SKM-1 (cell line): Measurements from ENCODE around the gene GPRIN3.
A peak's percentile ranks its signal among the peaks of the same experiment; 100 is the strongest.

Experiments
- DNase-seq: peaks from one replicate; lab custom pipeline; 2025; ENCODE audit not compliant: unreplicated experiment; lab: John Stamatoyannopoulos, UW

GPRIN3 gene

DNA sequence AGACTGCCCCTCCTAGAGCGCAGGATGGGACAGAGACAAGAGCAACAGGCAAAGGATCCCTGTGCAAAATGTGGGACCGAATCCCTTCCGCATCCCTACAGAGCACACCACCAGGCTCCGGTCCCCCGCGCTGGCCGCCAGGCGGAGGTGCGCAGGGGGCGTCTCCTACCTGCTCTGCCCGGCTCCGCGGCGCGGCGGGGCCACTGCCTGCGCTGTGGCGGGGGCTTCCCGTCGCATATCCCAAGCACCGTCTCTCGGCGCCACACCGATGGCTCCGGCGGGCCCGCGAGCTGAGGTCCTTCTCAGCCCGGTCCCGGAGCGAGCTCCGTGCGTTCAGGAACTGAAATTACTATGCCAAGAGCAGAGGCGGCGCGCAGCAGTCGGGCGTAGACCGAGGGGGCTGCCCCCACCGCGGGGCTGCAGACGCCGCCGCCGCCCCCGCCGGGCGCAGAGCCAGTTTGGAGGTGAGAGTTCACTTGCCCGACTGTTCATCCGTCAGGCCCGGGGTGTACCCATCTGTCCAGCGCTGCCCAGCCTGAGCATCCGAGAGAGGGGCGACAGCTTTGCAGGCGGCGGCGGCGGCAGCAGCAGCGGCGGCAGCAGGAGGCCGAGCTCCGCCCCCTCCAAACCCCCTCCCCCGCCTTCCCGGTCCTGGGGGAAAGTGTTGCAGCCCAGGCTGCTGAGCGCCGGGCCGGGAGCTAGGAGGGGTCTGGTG, at the start of gene GPRIN3:
GPRIN3 (minus strand) TSS at position 355 of the 715 bp plus-strand sequence. CDS start 57,690 bp downstream, outside the sequence.
- no peak for DNase-seq

DNA sequence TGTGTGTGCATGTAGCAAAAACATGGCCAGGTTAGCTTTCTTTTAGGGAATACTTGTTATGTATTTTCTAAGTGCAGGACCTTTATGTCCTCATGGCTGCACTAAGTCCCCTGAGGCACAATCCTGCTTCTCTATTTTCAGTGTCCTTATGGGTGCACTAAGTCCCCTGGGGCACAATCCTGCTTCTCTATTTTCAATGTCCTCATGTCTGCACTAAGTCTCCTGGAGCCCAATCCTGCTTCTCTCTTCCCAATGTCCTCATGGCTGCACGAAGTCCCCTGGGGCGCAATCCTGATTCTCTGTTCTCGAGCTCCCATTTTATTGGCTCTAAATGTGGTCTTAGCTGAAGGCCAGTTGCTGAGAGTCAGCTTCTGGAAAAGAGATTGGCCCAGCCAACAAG, 49.7 kb upstream of the GPRIN3 start:
- DNase-seq = peak; percentile 28

DNA sequence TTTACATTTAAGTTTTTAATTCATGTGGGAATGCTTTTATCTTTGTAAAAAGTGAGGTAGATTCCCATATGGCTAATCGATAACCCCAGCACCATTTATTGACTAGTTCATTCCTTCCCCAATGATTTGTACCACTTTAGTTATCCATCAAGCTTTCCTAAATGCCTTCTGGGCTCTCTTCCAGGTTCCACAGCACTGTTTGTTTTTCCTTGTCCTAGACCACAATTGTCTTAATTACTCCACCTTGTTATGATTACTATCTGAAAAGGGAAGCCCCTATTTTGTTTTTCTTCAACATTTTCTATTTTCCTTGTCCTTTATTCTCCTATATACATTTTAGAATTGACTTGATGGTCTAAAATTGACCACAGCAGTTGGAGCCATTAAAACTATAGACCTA, 48.5 kb upstream of the GPRIN3 start:
- no peak for DNase-seq

DNA sequence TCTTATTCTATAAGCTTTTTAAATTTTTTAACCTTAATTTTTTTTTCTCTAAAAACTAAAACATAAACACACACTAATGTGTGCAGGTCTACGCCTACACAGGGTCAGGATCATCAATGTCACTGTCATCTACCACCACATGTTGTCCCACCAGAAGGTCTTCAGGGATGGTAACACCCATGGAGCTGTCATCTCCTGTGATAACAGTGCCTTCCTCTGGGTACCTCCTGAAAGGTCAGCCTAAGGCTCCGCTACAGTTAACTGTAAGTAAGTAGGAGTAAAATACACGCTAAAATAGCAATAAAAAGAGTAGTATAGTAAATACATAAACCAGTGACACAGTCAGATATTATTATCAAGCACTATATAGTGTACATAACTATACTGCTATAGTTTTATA, 45.9 kb upstream of the GPRIN3 start:
- DNase-seq = no peak

DNA sequence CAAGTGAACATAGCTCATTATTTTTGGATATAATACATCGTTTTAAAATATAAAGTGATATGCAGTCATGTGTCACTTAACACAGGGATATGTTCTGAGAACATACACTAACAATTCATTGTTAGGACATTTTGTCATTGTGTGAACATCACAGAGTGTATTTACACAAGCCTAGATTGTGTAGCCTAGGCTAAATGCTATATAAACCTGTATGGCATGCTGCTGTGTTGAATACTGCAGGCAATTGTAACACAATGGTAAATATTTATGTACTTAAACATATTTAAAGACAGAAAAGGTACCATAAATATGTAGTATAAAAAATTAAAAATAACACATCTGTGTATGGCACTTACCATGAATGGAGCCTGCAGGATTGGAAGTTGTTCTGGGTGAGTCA, 44.9 kb upstream of the GPRIN3 start:
- DNase-seq = no peak

DNA sequence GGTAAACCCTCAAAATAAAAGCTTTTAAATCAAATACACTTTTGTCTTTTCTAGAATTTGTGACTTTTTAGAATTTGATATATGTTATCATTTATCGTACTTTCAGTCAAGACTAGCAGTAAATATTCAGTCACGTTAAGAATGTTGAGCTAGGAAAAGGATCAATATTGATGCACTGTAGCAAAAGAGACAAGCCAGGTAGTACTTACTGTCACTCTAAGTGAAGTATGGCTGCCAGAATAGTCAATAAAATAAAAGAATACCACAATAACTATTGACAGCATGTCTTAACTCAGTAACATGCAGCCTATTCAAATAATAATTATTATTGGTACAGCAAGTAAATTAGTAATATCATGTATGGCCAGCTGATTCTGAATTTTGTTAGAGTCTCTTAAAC, 43.6 kb upstream of the GPRIN3 start:
- DNase-seq = no peak

DNA sequence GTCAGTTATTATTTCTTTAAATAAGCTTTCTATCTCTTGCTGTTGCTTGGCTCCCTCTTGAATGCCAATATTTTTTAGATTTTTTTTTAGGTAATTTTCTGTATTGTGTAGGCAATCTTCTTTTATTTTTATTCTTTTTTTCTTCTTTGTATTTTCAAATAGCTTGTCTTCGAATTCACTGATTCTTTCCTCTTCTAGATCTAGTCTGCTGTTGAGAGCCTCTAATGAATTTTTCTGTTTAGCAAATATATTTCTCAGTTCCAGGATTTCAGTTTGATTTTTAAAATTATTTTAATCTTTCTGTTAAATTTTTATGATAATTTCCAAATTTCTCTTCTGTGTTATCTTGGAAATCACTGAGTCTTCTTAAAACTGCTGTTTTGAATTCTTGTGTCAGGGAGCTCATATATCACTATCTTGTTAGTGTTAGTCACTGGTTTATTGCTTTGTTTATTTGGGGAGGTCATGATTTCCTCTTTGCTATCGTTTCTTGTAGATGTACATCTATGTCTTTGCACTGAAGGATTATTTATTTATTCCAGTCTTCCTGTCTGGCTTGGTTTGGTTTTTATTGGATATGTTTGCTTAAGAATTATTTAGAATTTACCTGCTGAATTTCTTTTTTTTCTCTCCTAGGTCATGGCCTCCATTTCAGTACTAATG, 39.9 kb upstream of the GPRIN3 start:
- DNase-seq = no peak

DNA sequence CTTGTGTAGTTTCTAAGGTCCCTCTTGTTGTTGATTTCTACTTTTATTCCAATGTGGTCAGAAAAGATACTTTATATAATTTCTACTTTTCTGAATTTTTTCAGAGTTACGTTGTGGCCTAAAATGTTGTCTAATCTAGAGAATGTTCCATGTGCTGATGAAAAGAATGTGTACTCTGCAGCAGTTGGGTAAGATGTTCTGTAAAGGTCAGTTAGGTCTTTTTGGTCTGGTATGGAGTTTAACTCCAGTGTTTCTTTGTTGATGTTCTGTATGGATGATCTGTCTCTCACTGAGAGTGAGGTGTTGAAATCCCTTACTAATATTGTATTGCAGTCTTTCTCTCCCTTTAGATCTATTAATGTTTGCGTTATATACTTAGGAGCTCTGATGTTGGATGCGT, 37.0 kb upstream of the GPRIN3 start:
- no peak for DNase-seq

DNA sequence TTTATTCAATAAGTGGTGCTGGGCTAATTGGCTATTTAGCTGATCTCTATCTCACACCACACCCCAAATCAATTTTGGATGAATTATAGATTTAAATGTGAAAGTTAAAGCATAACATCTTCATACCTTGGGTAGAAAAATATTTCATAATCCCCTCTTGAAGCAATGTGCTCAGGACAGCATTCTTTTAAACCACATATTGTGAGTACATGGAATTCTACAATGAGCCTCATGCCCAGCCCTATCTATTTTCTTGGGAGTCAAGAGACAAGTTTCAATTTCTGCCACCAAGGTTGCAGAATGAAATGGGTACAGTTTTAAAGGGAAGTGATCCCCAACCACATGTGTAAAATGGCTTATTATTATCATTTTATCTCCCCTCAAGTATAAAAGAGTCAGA, 30.6 kb upstream of the GPRIN3 start:
- no peak for DNase-seq

DNA sequence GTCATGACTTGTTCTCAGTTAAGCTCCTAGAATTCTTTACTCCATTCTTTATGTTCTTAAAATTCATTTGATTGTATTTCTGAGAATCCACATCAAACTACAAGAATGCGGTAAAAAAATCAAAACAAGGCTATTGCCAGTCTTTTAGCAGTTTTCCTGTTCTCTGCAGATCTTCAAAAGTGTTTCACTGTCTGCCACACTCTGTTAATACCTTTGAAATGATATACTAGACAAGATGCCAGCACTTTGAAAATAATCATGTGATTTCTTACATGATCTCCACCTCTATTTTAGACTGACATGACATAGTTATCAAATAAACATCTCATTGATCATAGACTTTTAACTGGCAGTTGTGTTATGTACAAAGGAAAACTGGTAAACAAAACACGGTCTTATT, 30.1 kb upstream of the GPRIN3 start:
- no peak for DNase-seq

DNA sequence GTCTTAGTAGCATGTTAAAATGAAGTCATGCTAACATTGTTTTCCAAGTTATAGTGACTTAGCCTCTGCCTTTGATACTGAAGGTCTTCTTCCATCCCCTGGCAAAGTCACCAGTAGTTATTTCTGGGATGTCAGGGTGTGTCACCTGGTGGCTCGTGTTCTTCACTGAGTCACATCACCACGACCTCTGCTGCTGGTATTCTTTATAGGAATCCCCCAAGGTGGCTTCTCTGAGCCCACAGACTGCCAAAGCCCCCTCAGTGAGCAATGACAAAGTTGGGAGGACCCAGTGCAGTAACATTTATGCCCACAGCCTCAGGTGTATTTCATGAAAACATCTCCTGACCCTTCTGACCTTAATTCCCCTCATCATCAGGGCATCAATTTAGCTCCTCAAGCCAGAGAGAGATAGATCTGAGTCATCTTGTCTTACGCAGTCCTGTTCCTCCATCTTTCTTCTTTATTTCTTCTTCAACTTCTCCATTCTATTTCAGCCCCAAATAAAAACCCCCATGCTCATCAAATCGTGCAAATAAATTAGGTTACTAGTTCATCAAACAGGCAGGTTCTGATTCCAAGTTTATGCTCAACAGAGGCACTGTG, 29.3 kb upstream of the GPRIN3 start:
- DNase-seq = no peak

DNA sequence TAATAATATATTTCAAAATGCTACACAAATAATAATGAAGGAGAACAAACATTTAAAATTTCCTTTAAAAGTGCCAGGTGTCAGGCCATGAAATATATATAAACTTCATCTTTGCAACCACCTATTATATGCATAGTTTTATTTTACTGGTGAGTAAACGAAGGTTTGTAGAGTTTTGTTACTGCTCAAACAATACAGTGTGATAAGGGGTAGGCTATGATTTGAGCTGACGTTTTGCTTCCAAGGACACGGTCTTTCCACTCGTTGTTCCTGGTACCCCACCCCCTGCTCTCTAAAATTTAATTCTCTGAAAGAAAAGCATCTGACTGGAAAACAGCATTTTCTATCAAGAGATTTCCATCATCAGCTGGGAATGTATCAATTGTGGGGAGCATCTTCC, 27.2 kb upstream of the GPRIN3 start:
- DNase-seq = no peak

DNA sequence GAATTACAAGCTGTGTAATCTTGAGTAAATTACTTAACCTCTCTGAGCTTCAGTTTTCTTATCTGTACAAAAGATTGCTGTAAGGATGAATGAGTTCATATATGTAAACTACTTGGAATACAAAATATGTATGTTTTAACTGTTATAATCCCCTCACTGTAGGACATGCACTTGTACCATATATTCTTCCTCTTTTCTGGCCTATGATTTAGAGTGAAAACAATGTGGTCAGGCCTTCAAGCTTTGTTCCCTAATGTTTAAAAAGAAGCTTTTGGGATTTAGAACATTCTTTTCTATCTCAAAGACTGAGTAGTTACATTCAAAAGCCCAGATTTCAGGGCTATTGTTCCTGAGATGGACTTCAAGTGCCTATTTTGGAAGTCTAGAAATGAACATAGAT, 26.7 kb upstream of the GPRIN3 start:
- peak; percentile 13 for DNase-seq

DNA sequence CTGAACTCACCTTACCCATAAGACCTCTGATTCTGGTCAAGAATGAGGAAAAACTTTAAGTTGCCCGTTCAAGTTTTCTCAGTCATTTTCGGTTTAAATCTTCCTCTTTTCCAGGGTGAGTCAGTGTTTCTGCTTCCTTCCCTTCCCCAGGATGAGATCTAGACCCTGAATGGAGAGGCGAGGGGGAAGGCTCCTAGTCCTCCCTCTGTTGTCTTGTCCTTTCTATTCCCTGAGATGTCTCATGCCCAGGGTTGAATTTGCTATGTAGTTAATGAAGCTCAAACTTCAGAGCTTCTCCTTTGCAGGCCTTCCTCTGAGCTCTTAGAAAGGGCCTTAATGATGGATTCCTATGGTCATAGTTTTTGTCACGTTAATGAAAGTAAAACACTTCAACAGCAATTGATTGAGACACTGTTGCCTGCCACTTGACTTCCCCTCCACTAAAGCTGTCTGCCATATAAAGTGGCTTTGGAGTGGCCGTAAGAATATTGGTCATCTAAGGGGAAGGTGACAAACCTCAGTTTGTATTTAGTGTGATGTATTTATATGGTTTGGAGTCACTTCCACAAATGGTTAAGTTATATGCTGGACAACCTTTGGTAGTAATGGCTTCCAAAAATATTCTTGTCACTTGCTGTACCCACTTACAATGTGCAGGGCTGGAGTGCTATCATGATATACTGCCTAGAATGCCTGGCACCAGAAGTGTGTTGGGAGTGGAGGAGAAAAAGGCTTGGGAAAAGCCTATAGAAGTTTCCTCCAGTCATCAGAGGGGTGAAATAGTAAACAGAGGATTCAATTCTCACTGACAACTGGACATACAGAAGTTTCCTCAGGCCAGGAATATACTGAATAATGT, 24.3 kb upstream of the GPRIN3 start:
- no peak for DNase-seq

DNA sequence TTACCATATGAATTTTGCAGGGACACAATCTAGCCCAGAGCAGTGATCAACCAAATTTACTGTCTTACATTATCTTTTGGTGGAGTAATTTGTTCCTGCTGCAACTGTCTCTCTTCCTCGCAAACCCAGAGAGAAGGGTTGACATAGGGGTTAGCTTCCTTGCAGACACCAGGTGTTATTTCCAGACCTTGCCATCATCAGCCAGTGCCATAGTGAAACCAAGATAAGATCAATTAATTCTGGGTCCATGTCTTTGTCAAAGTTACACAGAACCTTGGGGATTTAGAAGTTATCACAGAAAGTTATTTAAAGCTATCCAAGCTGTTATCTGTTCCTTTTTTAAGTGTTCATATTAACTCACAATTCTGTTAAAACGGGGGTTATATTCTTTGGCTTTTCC, 23.6 kb upstream of the GPRIN3 start:
- no peak for DNase-seq

DNA sequence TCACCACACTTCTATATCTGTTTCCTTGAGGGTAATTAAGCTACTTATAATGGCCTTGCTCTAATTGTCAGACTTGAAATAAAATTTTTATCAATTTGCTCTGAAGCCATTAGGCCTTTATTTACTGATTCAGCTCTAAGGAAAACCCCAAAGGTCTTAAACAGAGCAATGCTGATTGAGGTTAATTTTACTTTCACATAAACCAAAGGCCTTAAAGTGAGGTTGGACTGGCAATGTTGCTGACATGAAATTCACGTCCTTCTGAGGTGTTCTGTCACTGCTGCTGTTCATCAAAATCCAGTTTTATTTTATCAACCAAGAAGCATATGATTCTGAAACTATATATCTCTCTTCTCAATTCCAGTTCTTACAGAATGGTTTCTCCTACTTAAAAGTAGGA, 21.7 kb upstream of the GPRIN3 start:
- DNase-seq = no peak

DNA sequence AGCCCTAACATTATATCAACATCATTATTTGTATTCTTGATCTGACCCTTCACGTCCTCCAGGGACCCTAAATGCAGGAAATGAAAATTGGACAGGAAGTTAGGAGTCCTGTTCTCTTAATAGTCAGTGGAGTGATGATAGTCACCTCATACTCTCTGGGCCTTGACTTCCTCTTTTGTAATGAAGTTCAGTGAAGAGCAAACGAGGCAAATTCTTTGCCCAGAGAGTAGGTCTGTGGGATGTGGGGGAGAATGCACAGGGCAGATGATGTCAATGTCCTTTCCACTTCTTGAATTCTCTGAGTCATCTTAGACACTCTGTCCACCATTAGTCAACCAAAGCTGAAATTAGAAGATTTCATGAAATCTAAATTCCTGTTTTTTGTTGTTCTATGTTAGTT, 17.1 kb upstream of the GPRIN3 start:
- DNase-seq = peak; percentile 97

DNA sequence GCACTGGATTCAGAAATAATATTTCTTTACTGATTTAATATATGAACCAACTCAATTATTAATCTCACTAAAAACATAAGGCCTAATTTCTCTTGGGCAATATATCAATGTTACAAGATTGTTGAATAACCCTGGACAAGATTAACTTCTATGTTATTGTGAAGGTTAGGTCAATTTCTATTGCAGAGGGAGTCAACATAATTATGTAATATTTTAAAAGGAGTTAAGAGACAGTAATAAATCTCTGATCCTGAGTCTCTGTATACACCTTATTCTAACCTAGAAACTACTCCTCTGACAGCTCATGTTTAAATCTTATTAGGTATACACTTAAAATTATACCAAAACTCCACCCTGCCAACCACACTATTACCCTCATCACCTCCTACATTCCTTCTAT, 15.1 kb upstream of the GPRIN3 start:
- no peak for DNase-seq

DNA sequence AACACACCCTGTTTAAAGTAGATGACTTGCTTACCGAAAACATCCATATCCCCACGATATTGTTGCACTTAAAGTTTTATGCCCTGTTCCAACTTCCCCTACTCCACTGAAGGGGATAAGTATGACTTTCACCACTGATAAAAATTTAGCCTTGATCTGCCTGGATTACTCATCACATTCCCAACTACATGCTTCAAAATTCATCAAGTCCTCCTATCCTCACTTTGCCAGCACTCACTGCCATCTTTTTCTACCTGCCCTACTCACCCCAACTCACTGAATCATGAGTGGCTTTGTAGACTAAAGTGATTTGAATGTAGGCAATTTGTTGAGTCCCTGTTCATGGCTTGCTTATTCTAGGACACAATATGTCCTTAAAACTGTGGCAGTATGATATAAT, 12.2 kb upstream of the GPRIN3 start:
- DNase-seq = no peak

DNA sequence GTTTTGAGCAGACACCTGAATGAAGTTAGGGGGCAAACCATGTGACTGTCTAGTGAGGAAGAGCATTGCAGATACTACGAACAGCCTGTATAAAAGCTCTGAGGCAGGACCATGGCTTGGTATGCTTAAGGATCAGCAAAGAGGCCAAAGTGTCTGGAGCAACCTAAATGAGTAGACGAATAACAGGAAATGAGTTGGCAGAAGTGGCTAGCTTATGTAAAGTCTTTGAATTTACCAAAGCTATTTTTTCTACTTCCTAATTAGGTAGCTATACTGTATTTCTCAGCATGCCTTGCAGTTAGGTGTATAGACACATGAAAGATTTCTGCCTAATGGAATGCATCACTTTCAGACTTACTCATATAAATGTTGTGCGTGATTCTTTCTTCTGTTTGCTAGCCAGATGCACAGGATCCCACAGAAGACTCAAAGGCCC, 9.3 kb upstream of the GPRIN3 start:
- DNase-seq = peak; percentile 80

DNA sequence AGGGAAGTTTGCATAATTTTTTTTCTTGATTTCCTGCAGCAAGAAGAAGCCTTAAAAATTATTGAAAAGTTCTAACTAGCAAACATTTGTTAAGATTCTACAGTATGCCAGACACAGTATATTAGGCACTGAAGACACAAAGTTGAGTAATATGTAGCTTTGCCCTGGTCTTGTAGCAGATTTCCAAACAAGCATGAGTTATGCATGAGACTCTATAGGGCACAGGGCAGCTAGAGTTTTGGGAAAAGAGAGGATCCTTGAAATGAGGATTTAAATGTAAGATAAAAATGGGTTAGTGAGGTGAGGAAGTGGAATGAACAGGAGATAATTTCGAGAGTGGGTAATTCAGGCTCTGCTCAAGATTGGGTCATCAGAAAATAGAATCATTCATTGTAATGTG, 8.6 kb upstream of the GPRIN3 start:
- DNase-seq = no peak

DNA sequence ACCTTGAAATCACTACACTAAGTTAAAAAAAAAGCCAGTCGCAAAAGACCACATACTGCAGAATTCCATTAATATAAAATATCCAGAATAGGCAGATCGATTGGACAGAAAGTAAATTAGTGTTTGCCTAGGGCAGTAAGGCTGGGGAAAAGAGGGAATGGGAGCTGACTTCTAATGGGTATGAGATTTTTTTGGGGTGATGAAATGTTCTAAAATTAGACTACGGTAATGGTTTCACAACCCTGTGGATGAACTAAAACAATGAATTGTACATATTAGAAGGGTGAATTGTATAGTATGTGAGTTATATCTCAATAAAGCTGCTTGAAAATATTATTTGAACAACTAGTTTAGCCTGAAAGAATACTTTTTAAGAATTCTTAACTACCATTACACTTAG, 6.7 kb upstream of the GPRIN3 start:
- no peak for DNase-seq
